ENCODE results near the gene PON2. TPM values are rescaled to one million over a fixed set of nuclear protein-coding genes. Genes with fewer than 3 reads are reported as not detected.

PON2 gene
- total RNA-seq, 4 donors from 2014 or later: 120 to 299 (median 188) TPM

DNA sequence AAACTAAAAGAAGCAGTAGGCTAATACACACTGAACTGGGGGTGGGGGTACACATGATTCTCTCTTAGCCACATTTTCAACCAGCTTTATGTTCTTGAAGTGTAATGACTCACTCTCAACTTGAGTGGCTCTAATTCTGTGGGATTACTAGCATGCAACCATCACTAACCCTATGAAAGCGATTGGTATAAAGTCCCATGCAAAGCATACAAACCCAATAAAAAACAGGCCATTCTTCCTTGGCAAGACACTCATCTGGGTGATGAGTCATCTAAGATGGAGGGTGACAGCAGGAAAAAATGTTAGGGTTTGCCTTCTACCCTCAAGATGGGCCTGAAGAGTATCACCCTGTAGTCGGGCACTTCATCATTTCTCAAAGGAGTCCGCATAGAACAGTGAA, 23.8 kb downstream of the PON2 start:
- Histone ChIP-seq H3K9me3 (no peaks in the 10 kb centered on the region), H3K27me3 (no peaks in the 10 kb centered on the region), H3K36me3 (peaks cover 0 to 18% (median 6%) of the 10 kb centered on the region in 4 donors), H3K4me1 (no peaks in the 10 kb centered on the region), H3K27ac (no peak overlapping the region), H3K4me3 (no peak overlapping the region)
- 80 to 85% methylated on average over 2 to 3 of the region's 3 CpGs for WGBS, 2 donors (ENCODE audit: low coverage in 1 of 2)
- no peak for DNase-seq
- in situ Hi-C loops (cut with MboI; ENCODE audit: low pct_ligation_motif_present in 1 of 4, low pct_unique_long_range_greater_than_20kb in 1 of 4, low sequenced_read_pairs in 3 of 4) (no loop called here), intact Hi-C loops (cut with DNase I; ENCODE audit: low total_unique reads) (no loop called here)
- no peak for TF ChIP-seq EP300 (IDR thresholded peaks at IDR 0.05; ENCODE audit: low read depth)
- TF ChIP-seq, protein P1, sequence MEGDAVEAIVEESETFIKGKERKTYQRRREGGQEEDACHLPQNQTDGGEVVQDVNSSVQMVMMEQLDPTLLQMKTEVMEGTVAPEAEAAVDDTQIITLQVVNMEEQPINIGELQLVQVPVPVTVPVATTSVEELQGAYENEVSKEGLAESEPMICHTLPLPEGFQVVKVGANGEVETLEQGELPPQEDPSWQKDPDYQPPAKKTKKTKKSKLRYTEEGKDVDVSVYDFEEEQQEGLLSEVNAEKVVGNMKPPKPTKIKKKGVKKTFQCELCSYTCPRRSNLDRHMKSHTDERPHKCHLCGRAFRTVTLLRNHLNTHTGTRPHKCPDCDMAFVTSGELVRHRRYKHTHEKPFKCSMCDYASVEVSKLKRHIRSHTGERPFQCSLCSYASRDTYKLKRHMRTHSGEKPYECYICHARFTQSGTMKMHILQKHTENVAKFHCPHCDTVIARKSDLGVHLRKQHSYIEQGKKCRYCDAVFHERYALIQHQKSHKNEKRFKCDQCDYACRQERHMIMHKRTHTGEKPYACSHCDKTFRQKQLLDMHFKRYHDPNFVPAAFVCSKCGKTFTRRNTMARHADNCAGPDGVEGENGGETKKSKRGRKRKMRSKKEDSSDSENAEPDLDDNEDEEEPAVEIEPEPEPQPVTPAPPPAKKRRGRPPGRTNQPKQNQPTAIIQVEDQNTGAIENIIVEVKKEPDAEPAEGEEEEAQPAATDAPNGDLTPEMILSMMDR (IDR thresholded peaks at IDR 0.05): no peak
- no peak for TF ChIP-seq POLR2AphosphoS5 (IDR thresholded peaks at IDR 0.05)
- no peak for TF ChIP-seq POLR2A (IDR thresholded peaks at IDR 0.05)

DNA sequence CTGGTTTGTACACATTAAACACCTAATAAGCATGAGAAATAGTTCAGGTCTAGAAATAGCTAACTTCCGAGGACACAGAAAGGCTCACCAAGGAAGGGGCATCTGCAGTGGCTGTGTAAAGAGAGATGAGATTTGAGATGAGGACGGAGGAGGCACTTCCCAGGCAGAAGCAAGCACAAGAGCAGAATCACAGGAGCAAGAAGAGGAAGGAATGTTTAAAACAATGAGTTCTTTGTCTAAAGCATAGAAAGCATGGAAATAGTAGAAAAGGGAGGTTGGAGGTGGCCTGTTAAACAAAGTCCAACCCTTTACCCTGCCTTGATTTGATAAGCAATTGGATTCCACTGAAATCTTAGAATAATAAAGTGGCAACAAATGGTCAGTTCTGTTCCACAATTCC, 27.1 kb downstream of the PON2 start:
- intact Hi-C loops (cut with DNase I; ENCODE audit: low total_unique reads) (no loop called here), in situ Hi-C loops (cut with MboI; ENCODE audit: low pct_ligation_motif_present in 1 of 4, low pct_unique_long_range_greater_than_20kb in 1 of 4, low sequenced_read_pairs in 3 of 4) (no loop called here)
- H3K9me3 ChIP-seq: no peaks in the 10 kb centered on the region
- H3K27ac ChIP-seq: no peak overlapping the region
- no peak for TF ChIP-seq POLR2AphosphoS5 (IDR thresholded peaks at IDR 0.05)
- TF ChIP-seq EP300 (IDR thresholded peaks at IDR 0.05; ENCODE audit: low read depth): no peak
- no peaks in the 10 kb centered on the region for H3K4me1 ChIP-seq
- H3K36me3 ChIP-seq: peaks cover 0 to 16% (median 6%) of the 10 kb centered on the region in 4 donors
- 40 to 63% methylated on average over 2 of the region's 2 CpGs for WGBS, 2 donors (ENCODE audit: low coverage in 1 of 2)
- no peak overlapping the region for H3K4me3 ChIP-seq
- no peak for DNase-seq
- no peaks in the 10 kb centered on the region for H3K27me3 ChIP-seq

DNA sequence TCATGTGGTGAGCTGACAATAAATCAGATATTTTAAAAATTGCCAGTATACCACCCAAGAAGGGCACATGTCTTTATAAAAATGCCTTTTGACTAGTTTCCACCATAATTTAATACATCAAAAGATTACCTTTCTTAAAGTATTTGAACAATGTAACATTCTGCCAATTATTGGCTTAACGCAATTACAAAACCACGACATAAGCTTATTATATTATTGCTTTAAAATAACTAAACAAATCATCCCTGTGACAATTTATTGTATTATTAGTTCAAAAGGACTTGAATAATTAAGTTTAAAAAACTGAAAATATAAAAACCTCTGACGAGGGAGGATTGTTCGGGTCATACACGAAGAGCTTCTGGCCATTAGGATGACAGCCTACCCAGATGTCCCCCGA, 29.0 kb downstream of the PON2 start:
- TF ChIP-seq, protein P1 (IDR thresholded peaks at IDR 0.05): no peak
- no peak for TF ChIP-seq EP300 (IDR thresholded peaks at IDR 0.05; ENCODE audit: low read depth)
- TF ChIP-seq POLR2A (IDR thresholded peaks at IDR 0.05): no peak
- no peak for TF ChIP-seq POLR2AphosphoS5 (IDR thresholded peaks at IDR 0.05)
- WGBS, 2 donors (ENCODE audit: low coverage in 1 of 2): 95 to 99% methylated on average over 6 of the region's 6 CpGs

DNA sequence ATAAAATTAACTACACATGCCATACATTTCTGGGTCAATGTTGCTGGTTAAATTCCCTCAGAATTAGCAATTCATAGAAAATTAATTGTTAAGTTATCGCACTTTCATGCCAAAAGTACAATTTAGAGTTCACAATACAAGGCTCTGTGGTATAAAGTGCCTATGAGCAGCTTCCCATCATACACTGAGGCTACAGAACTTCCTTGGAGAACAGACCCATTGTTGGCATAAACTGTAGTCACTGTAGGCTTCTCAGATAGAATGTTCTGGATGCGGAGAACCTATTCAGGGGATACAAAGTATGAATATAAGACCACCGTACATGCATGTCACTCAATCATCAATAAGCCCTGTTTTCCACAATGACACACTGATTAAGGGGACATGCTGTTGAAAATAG, 29.6 kb downstream of the PON2 start:
- in situ Hi-C loops (cut with MboI; ENCODE audit: low pct_ligation_motif_present in 1 of 4, low pct_unique_long_range_greater_than_20kb in 1 of 4, low sequenced_read_pairs in 3 of 4) (no loop called here), intact Hi-C loops (cut with DNase I; ENCODE audit: low total_unique reads) (no loop called here)
- 95 to 100% methylated on average over 2 to 3 of the region's 3 CpGs for WGBS, 2 donors (ENCODE audit: low coverage in 1 of 2)
- DNase-seq: no peak
- TF ChIP-seq, protein P1 (IDR thresholded peaks at IDR 0.05): no peak
- no peak for TF ChIP-seq POLR2A (IDR thresholded peaks at IDR 0.05)
- TF ChIP-seq EP300 (IDR thresholded peaks at IDR 0.05; ENCODE audit: low read depth): no peak
- no peak for TF ChIP-seq POLR2AphosphoS5 (IDR thresholded peaks at IDR 0.05)
- no peaks in the 10 kb centered on the region for H3K9me3 ChIP-seq
- H3K4me3 ChIP-seq: no peak overlapping the region
- H3K27ac ChIP-seq: no peak overlapping the region
- no peaks in the 10 kb centered on the region for H3K27me3 ChIP-seq
- peaks cover 0 to 11% (median 4%) of the 10 kb centered on the region in 4 donors for H3K36me3 ChIP-seq
- no peaks in the 10 kb centered on the region for H3K4me1 ChIP-seq

More for the DNA sequence above, 29.0 kb downstream of the PON2 start:
- intact Hi-C loops (cut with DNase I; ENCODE audit: low total_unique reads) (no loop called here), in situ Hi-C loops (cut with MboI; ENCODE audit: low pct_ligation_motif_present in 1 of 4, low pct_unique_long_range_greater_than_20kb in 1 of 4, low sequenced_read_pairs in 3 of 4) (no loop called here)
- no peaks in the 10 kb centered on the region for H3K9me3 ChIP-seq
- no peaks in the 10 kb centered on the region for H3K27me3 ChIP-seq
- peaks cover 0 to 11% (median 4%) of the 10 kb centered on the region in 4 donors for H3K36me3 ChIP-seq
- no peak for DNase-seq
- no peak overlapping the region for H3K27ac ChIP-seq
- no peaks in the 10 kb centered on the region for H3K4me1 ChIP-seq
- no peak overlapping the region for H3K4me3 ChIP-seq

DNA sequence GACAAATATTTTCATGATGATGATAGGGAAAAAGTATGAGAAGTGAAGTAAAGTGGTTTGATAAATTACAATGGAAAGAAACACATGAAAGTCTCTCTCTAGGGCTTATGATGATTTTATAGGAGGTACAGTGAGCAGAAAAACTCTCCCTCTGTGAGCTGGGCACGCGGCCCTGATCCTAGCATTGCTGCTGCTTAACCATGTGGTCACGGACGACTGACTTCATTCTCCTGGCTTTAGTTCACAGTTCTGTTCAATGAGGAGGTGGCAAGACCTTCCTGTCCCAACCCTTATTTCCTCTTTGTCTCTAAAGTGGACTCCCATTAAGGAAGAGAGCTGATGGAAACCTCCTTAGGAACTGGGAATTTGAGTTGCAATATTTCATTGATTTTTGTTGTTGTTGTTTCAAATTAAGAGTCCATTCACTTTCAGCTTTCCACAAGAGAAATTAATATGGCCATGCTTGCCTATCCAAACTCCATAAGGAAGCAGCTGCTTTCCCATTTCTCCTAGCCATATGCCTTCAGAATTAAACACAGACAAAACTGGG, 30.4 kb downstream of the PON2 start:
- Histone ChIP-seq H3K27me3 (no peaks in the 10 kb centered on the region), H3K27ac (no peak overlapping the region), H3K4me3 (no peak overlapping the region), H3K4me1 (no peaks in the 10 kb centered on the region), H3K9me3 (no peaks in the 10 kb centered on the region), H3K36me3 (peaks cover 0 to 9% (median 3%) of the 10 kb centered on the region in 4 donors)
- 53 to 67% methylated on average over 4 of the region's 4 CpGs for WGBS, 2 donors (ENCODE audit: low coverage in 1 of 2)
- in situ Hi-C loops (cut with MboI; ENCODE audit: low pct_ligation_motif_present in 1 of 4, low pct_unique_long_range_greater_than_20kb in 1 of 4, low sequenced_read_pairs in 3 of 4): no loop called here
- intact Hi-C loops (cut with DNase I; ENCODE audit: low total_unique reads): no loop called here
- TF ChIP-seq EP300 (IDR thresholded peaks at IDR 0.05; ENCODE audit: low read depth) (no peak), POLR2AphosphoS5 (IDR thresholded peaks at IDR 0.05) (no peak), POLR2A (IDR thresholded peaks at IDR 0.05) (no peak)
- TF ChIP-seq, protein P1 (IDR thresholded peaks at IDR 0.05): no peak
- no peak for DNase-seq

Data from transverse colon (tissue), 4 donors.